ENCODE measurements around the gene EYS. TPM values are rescaled to one million over a fixed set of nuclear protein-coding genes. Genes with fewer than 3 reads are reported as not detected.

Gene EYS
- total RNA-seq, 5 donors from 2014 or later (not counting 1 experiment from before 2014, with no cell fraction given): not detected

- no peaks in the 10 kb centered on the region for H3K36me3 ChIP-seq (ENCODE audit: control insufficient read depth in 2 of 2, extremely low read depth in 1 of 2, insufficient read depth in 1 of 2, low read length in 1 of 2)
- no peaks in the 10 kb centered on the region for H3K9me3 ChIP-seq
- ATAC-seq (replicated peaks in 1 of 4) (no peak), DNase-seq (no peak)
- POLR2A ChIA-PET: no interaction called here
- H3K4me3 ChIP-seq (ENCODE audit: control insufficient read depth in 1 of 2, extremely low read depth in 1 of 2, low read length in 1 of 2): no peak overlapping the region
- H3K9me3 Mint-ChIP-seq: peaks cover 5 to 18% (median 9%) of the 10 kb centered on the region in 3 donors
- H3K36me3 Mint-ChIP-seq: no peaks in the 10 kb centered on the region
- no peaks in the 10 kb centered on the region for H3K27me3 Mint-ChIP-seq
- no peak overlapping the region for H3K27ac Mint-ChIP-seq
- CTCF ChIA-PET: no interaction called here
- H3K4me1 Mint-ChIP-seq: no peaks in the 10 kb centered on the region
- no peaks in the 10 kb centered on the region for H3K4me1 ChIP-seq (ENCODE audit: control insufficient read depth in 1 of 2, extremely low read depth in 1 of 2, insufficient read depth in 2 of 2, low read length in 2 of 2)
- no peak overlapping the region for H3K27ac ChIP-seq (ENCODE audit: low read length)
- no CpG with 5 or more reads among the region's 1 CpG for WGBS (ENCODE audit: insufficient coverage)
- no peak overlapping the region for H3K4me3 Mint-ChIP-seq
- H3K27me3 ChIP-seq (replicated peaks in 1 of 2; ENCODE audit: control insufficient read depth in 2 of 2, extremely low read depth in 1 of 2, insufficient read depth in 2 of 2, low read length in 1 of 2): no peaks in the 10 kb centered on the region
Measured at GRCh38 chr6:65081756-65082155, 625.3 kb downstream of the EYS start.

GRCh38 chr6:65075705-65076230, 631.3 kb downstream of the EYS start:
- Histone ChIP-seq H3K36me3 (ENCODE audit: control insufficient read depth in 2 of 2, extremely low read depth in 1 of 2, insufficient read depth in 1 of 2, low read length in 1 of 2) (no peaks in the 10 kb centered on the region), H3K27ac (ENCODE audit: low read length) (no peak overlapping the region), H3K27me3 (replicated peaks in 1 of 2; ENCODE audit: control insufficient read depth in 2 of 2, extremely low read depth in 1 of 2, insufficient read depth in 2 of 2, low read length in 1 of 2) (no peaks in the 10 kb centered on the region), H3K4me3 (ENCODE audit: control insufficient read depth in 1 of 2, extremely low read depth in 1 of 2, low read length in 1 of 2) (no peak overlapping the region), H3K9me3 (no peaks in the 10 kb centered on the region), H3K4me1 (ENCODE audit: control insufficient read depth in 1 of 2, extremely low read depth in 1 of 2, insufficient read depth in 2 of 2, low read length in 2 of 2) (no peaks in the 10 kb centered on the region)
- POLR2A ChIA-PET: no interaction called here
- H3K4me1 Mint-ChIP-seq: no peaks in the 10 kb centered on the region
- ATAC-seq (replicated peaks in 1 of 4) (no peak), DNase-seq (no peak)
- H3K27me3 Mint-ChIP-seq: no peaks in the 10 kb centered on the region
- no peak overlapping the region for H3K4me3 Mint-ChIP-seq
- H3K9me3 Mint-ChIP-seq: peaks cover 7 to 24% (median 11%) of the 10 kb centered on the region in 3 donors
- no peaks in the 10 kb centered on the region for H3K36me3 Mint-ChIP-seq
- H3K27ac Mint-ChIP-seq: no peak overlapping the region
- CTCF ChIA-PET: no interaction called here

GRCh38 chr6:65072500-65072899, 634.5 kb downstream of the EYS start:
- Mint-ChIP-seq H3K9me3 (peaks cover 18 to 41% (median 23%) of the 10 kb centered on the region in 3 donors), H3K4me3 (no peak overlapping the region), H3K4me1 (no peaks in the 10 kb centered on the region), H3K36me3 (no peaks in the 10 kb centered on the region), H3K27ac (no peak overlapping the region), H3K27me3 (no peaks in the 10 kb centered on the region)
- H3K27ac ChIP-seq (ENCODE audit: low read length): no peak overlapping the region
- H3K4me1 ChIP-seq (ENCODE audit: control insufficient read depth in 1 of 2, extremely low read depth in 1 of 2, insufficient read depth in 2 of 2, low read length in 2 of 2): no peaks in the 10 kb centered on the region
- ChIA-PET CTCF (no interaction called here), POLR2A (no interaction called here)
- ATAC-seq (replicated peaks in 1 of 4) (no peak), DNase-seq (no peak)
- H3K36me3 ChIP-seq (ENCODE audit: control insufficient read depth in 2 of 2, extremely low read depth in 1 of 2, insufficient read depth in 1 of 2, low read length in 1 of 2): no peaks in the 10 kb centered on the region
- no peaks in the 10 kb centered on the region for H3K9me3 ChIP-seq
- H3K27me3 ChIP-seq (replicated peaks in 1 of 2; ENCODE audit: control insufficient read depth in 2 of 2, extremely low read depth in 1 of 2, insufficient read depth in 2 of 2, low read length in 1 of 2): no peaks in the 10 kb centered on the region
- no CpG with 5 or more reads among the region's 1 CpG for WGBS (ENCODE audit: insufficient coverage)
- H3K4me3 ChIP-seq (ENCODE audit: control insufficient read depth in 1 of 2, extremely low read depth in 1 of 2, low read length in 1 of 2): no peak overlapping the region

GRCh38 chr6:65071480-65071879, 635.5 kb downstream of the EYS start:
- WGBS (ENCODE audit: insufficient coverage): no CpG with 5 or more reads among the region's 2 CpGs
- Histone ChIP-seq H3K27me3 (replicated peaks in 1 of 2; ENCODE audit: control insufficient read depth in 2 of 2, extremely low read depth in 1 of 2, insufficient read depth in 2 of 2, low read length in 1 of 2) (no peaks in the 10 kb centered on the region), H3K9me3 (no peaks in the 10 kb centered on the region), H3K36me3 (ENCODE audit: control insufficient read depth in 2 of 2, extremely low read depth in 1 of 2, insufficient read depth in 1 of 2, low read length in 1 of 2) (no peaks in the 10 kb centered on the region), H3K4me1 (ENCODE audit: control insufficient read depth in 1 of 2, extremely low read depth in 1 of 2, insufficient read depth in 2 of 2, low read length in 2 of 2) (no peaks in the 10 kb centered on the region), H3K27ac (ENCODE audit: low read length) (no peak overlapping the region), H3K4me3 (ENCODE audit: control insufficient read depth in 1 of 2, extremely low read depth in 1 of 2, low read length in 1 of 2) (no peak overlapping the region)
- ATAC-seq (replicated peaks in 1 of 4): no peak
- Mint-ChIP-seq H3K9me3 (peaks cover 22 to 49% (median 27%) of the 10 kb centered on the region in 3 donors), H3K27ac (no peak overlapping the region), H3K27me3 (no peaks in the 10 kb centered on the region), H3K36me3 (no peaks in the 10 kb centered on the region), H3K4me3 (no peak overlapping the region), H3K4me1 (no peaks in the 10 kb centered on the region)
- CTCF ChIA-PET: no interaction called here
- POLR2A ChIA-PET: no interaction called here
- no peak for DNase-seq

- Mint-ChIP-seq H3K36me3 (no peaks in the 10 kb centered on the region), H3K9me3 (peaks cover 20 to 33% (median 21%) of the 10 kb centered on the region in 3 donors), H3K4me1 (no peaks in the 10 kb centered on the region), H3K27ac (no peak overlapping the region), H3K4me3 (no peak overlapping the region), H3K27me3 (no peaks in the 10 kb centered on the region)
- POLR2A ChIA-PET: no interaction called here
- DNase-seq (no peak), ATAC-seq (replicated peaks in 1 of 4) (no peak)
- Histone ChIP-seq H3K9me3 (no peaks in the 10 kb centered on the region), H3K27ac (ENCODE audit: low read length) (no peak overlapping the region), H3K27me3 (replicated peaks in 1 of 2; ENCODE audit: control insufficient read depth in 2 of 2, extremely low read depth in 1 of 2, insufficient read depth in 2 of 2, low read length in 1 of 2) (no peaks in the 10 kb centered on the region), H3K4me3 (ENCODE audit: control insufficient read depth in 1 of 2, extremely low read depth in 1 of 2, low read length in 1 of 2) (no peak overlapping the region), H3K36me3 (ENCODE audit: control insufficient read depth in 2 of 2, extremely low read depth in 1 of 2, insufficient read depth in 1 of 2, low read length in 1 of 2) (no peaks in the 10 kb centered on the region), H3K4me1 (ENCODE audit: control insufficient read depth in 1 of 2, extremely low read depth in 1 of 2, insufficient read depth in 2 of 2, low read length in 2 of 2) (no peaks in the 10 kb centered on the region)
- no CpG with 5 or more reads among the region's 1 CpG for WGBS (ENCODE audit: insufficient coverage)
- CTCF ChIA-PET: no interaction called here
Measured at GRCh38 chr6:65064844-65065243, 642.2 kb downstream of the EYS start.

GRCh38 chr6:65059568-65059967, 647.5 kb downstream of the EYS start:
- no peak overlapping the region for H3K4me3 ChIP-seq (ENCODE audit: control insufficient read depth in 1 of 2, extremely low read depth in 1 of 2, low read length in 1 of 2)
- H3K27ac ChIP-seq (ENCODE audit: low read length): no peak overlapping the region
- ChIA-PET CTCF (no interaction called here), POLR2A (no interaction called here)
- no peaks in the 10 kb centered on the region for H3K9me3 ChIP-seq
- no peaks in the 10 kb centered on the region for H3K4me1 ChIP-seq (ENCODE audit: control insufficient read depth in 1 of 2, extremely low read depth in 1 of 2, insufficient read depth in 2 of 2, low read length in 2 of 2)
- no peak overlapping the region for H3K27ac Mint-ChIP-seq
- H3K27me3 Mint-ChIP-seq: no peaks in the 10 kb centered on the region
- no peaks in the 10 kb centered on the region for H3K4me1 Mint-ChIP-seq
- ATAC-seq (replicated peaks in 1 of 4) (no peak), DNase-seq (no peak)
- no peaks in the 10 kb centered on the region for H3K27me3 ChIP-seq (replicated peaks in 1 of 2; ENCODE audit: control insufficient read depth in 2 of 2, extremely low read depth in 1 of 2, insufficient read depth in 2 of 2, low read length in 1 of 2)
- no peak overlapping the region for H3K4me3 Mint-ChIP-seq
- H3K36me3 Mint-ChIP-seq: no peaks in the 10 kb centered on the region
- H3K36me3 ChIP-seq (ENCODE audit: control insufficient read depth in 2 of 2, extremely low read depth in 1 of 2, insufficient read depth in 1 of 2, low read length in 1 of 2): no peaks in the 10 kb centered on the region
- H3K9me3 Mint-ChIP-seq: peaks cover 10 to 13% (median 12%) of the 10 kb centered on the region in 3 donors

- H3K36me3 ChIP-seq (ENCODE audit: control insufficient read depth in 2 of 2, extremely low read depth in 1 of 2, insufficient read depth in 1 of 2, low read length in 1 of 2): no peaks in the 10 kb centered on the region
- WGBS (ENCODE audit: insufficient coverage): no CpG with 5 or more reads among the region's 1 CpG
- Mint-ChIP-seq H3K27ac (no peak overlapping the region), H3K9me3 (peaks cover 0 to 11% (median 9%) of the 10 kb centered on the region in 3 donors), H3K4me3 (no peak overlapping the region), H3K4me1 (no peaks in the 10 kb centered on the region), H3K27me3 (no peaks in the 10 kb centered on the region), H3K36me3 (no peaks in the 10 kb centered on the region)
- DNase-seq (no peak), ATAC-seq (replicated peaks in 1 of 4) (no peak)
- no peaks in the 10 kb centered on the region for H3K9me3 ChIP-seq
- no peak overlapping the region for H3K4me3 ChIP-seq (ENCODE audit: control insufficient read depth in 1 of 2, extremely low read depth in 1 of 2, low read length in 1 of 2)
- ChIA-PET CTCF (no interaction called here), POLR2A (no interaction called here)
- no peaks in the 10 kb centered on the region for H3K27me3 ChIP-seq (replicated peaks in 1 of 2; ENCODE audit: control insufficient read depth in 2 of 2, extremely low read depth in 1 of 2, insufficient read depth in 2 of 2, low read length in 1 of 2)
- no peak overlapping the region for H3K27ac ChIP-seq (ENCODE audit: low read length)
- no peaks in the 10 kb centered on the region for H3K4me1 ChIP-seq (ENCODE audit: control insufficient read depth in 1 of 2, extremely low read depth in 1 of 2, insufficient read depth in 2 of 2, low read length in 2 of 2)
Measured at GRCh38 chr6:65055545-65055944, 651.5 kb downstream of the EYS start.
